Neural progenitor cell (in vitro differentiated cells): Measurements from ENCODE around the gene PRX. TPM values are rescaled to one million over a fixed set of nuclear protein-coding genes. Genes with fewer than 3 reads are reported as not detected.
"Not testable (repeated sequence)": the region's sequence is repeated elsewhere in the genome, so short reads cannot be mapped to it uniquely, and the experiment has no call there.

Experiments
- DNase-seq: peaks from one replicate; pipeline ENCODE4 v3.0.0-alpha.2; 2016; ENCODE audit warnings: low spot score
- H2AFZ ChIP-seq: fragments of 200-600 bp; sonication (generic); replicated peaks from 2 replicates; pipeline ENCODE4 v1.6.1; 2016; ENCODE audit warnings: antibody characterized with exemption
- H3F3A ChIP-seq: fragments of 200-600 bp; sonication (generic); 2 replicates; pipeline ENCODE4 v1.6.1; 2016; ENCODE audit warnings: antibody characterized with exemption, low read depth
- H3K27ac ChIP-seq: fragments of 200-600 bp; sonication (generic); 2 replicates; pipeline ENCODE4 v1.5.1; 2016; ENCODE audit warnings: mild to moderate bottlenecking
- H3K27me3 ChIP-seq: fragments of 200-600 bp; sonication (generic); 2 replicates; pipeline ENCODE4 v1.6.1; 2016; ENCODE audit warnings: mild to moderate bottlenecking, moderate library complexity
- H3K36me3 ChIP-seq: fragments of 200-600 bp; sonication (generic); 2 replicates; pipeline ENCODE4 v1.5.1; 2016
- H3K4me1 ChIP-seq: fragments of 200-600 bp; sonication (generic); 2 replicates; pipeline ENCODE4 v1.6.1; 2016; ENCODE audit warnings: mixed run types
- H3K4me2 ChIP-seq: fragments of 200-600 bp; sonication (generic); 2 replicates; pipeline ENCODE4 v1.6.1; 2016
- H3K4me3 ChIP-seq: fragments of 200-600 bp; sonication (generic); 2 replicates; pipeline ENCODE4 v1.5.1; 2016
- H3K79me2 ChIP-seq: fragments of 200-600 bp; sonication (generic); 2 replicates; pipeline ENCODE4 v1.6.1; 2016; ENCODE audit warnings: low read depth
- H3K9ac ChIP-seq: fragments of 200-600 bp; sonication (generic); 2 replicates; pipeline ENCODE4 v1.6.1; 2016
- H3K9me3 ChIP-seq: fragments of 200-600 bp; sonication (generic); 2 replicates; pipeline ENCODE4 v1.5.1; 2016; ENCODE audit warnings: low read depth
- H4K20me1 ChIP-seq: fragments of 200-600 bp; sonication (generic); 2 replicates; pipeline ENCODE4 v1.6.1; 2016; ENCODE audit warnings: low read depth
- H3K27ac Mint-ChIP-seq: 3 replicates; pipeline ENCODE4 v1.8.0; 2021; ENCODE audit warnings: mixed read lengths
- H3K27me3 Mint-ChIP-seq: 2 replicates; pipeline ENCODE4 v1.8.0; 2022; ENCODE audit warnings: low read depth, mild to moderate bottlenecking, inconsistent platforms, moderate library complexity, mixed read lengths; ENCODE audit not compliant: insufficient read depth
- H3K36me3 Mint-ChIP-seq: 3 replicates; pipeline ENCODE4 v1.8.0; 2021; ENCODE audit warnings: mixed read lengths
- H3K4me1 Mint-ChIP-seq: 3 replicates; pipeline ENCODE4 v1.8.0; 2021; ENCODE audit warnings: mixed read lengths
- H3K4me3 Mint-ChIP-seq: 3 replicates; pipeline ENCODE4 v1.8.0; 2021; ENCODE audit warnings: mild to moderate bottlenecking, moderate library complexity, mixed read lengths
- H3K9me3 Mint-ChIP-seq: 3 replicates; pipeline ENCODE4 v1.8.0; 2020; ENCODE audit warnings: mixed read lengths
- CTCF ChIP-seq: fragments of 200-600 bp; sonication (generic); IDR thresholded peaks from 2 replicates; pipeline ENCODE4 v1.5.1; 2017; ENCODE audit warnings: antibody characterized with exemption, mild to moderate bottlenecking
- EZH2 ChIP-seq: fragments of 200-600 bp; sonication (generic); IDR thresholded peaks from 2 replicates; pipeline ENCODE4 v1.6.1; 2017; ENCODE audit warnings: antibody characterized with exemption, mild to moderate bottlenecking, moderate library complexity
- EZH2phosphoT487 ChIP-seq: fragments of 200-600 bp; sonication (generic); IDR thresholded peaks from 2 replicates; pipeline ENCODE4 v1.6.1; 2017; ENCODE audit warnings: antibody characterized with exemption
- total RNA-seq: library from RNA; depleted of rRNA; stranded (reverse); fragments of >200 nt; gene quantifications from 2 replicates; pipeline ENCODE4 v1.2.3, GENCODE V29; 2015; ENCODE audit warnings: low replicate concordance

PRX gene
- total RNA-seq, 1 donor from 2014 or later, result 1.4 TPM

DNA sequence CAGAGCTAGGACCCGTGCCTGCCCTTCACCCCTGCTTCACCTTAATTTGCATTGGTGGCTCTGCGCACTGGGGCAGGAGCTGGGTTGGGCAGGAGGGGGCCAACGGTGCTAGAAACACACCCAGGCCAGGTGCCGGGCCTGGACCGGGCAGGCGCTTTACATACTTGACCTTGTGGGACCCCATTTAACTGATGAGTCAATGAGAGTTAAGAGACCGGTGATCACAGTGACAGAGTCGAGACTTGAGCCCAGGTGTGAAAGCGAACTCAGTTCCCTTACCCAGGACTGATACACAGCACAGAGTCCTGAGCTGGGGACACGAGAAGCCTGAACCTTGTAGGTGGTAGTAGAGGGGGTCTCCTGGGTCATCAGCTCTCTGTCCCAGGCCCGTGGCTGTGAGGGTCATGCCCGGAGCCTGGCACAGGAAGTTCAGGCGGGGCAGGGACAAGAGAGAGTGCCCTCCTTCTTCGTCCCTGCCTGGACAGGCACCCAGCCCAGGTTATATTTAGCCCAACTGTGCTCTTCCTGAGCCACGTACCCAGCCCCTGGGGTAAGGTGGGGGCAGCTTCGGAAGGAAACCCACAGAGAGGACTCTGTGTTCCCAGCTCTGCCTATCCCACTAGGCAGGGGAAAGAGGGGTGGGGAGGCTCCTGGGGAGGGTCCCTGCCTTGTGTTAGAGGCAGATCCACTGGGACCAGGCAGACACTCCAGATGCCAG is 1.9 kb downstream of the PRX start:
- no peak for TF ChIP-seq CTCF
- no peak for TF ChIP-seq EZH2phosphoT487
- TF ChIP-seq EZH2, result no peak
- H3K27ac Mint-ChIP-seq, result no peak overlapping the region
- Histone ChIP-seq H3K27me3 (no peaks in the 10 kb centered on the region), H3K9me3 (no peaks in the 10 kb centered on the region), H4K20me1 (no peaks in the 10 kb centered on the region), H3K9ac (no peak overlapping the region), H3K4me2 (no peak overlapping the region), H2AFZ (no peak overlapping the region), H3K4me3 (no peak overlapping the region), H3F3A (peaks cover 7% of the 10 kb centered on the region), H3K27ac (no peak overlapping the region), H3K4me1 (peaks cover 15% of the 10 kb centered on the region), H3K36me3 (no peaks in the 10 kb centered on the region), H3K79me2 (no peaks in the 10 kb centered on the region)
- H3K27me3 Mint-ChIP-seq, result no peaks in the 10 kb centered on the region
- no peaks in the 10 kb centered on the region for H3K9me3 Mint-ChIP-seq
- no peak overlapping the region for H3K4me3 Mint-ChIP-seq
- peaks cover 24% of the 10 kb centered on the region for H3K4me1 Mint-ChIP-seq
- no peaks in the 10 kb centered on the region for H3K36me3 Mint-ChIP-seq
- no peak for DNase-seq

- Mint-ChIP-seq H3K9me3 (no peaks in the 10 kb centered on the region), H3K27me3 (peaks cover 3% of the 10 kb centered on the region), H3K4me3 (peak overlapping the region; percentile 33), H3K4me1 (peaks cover 24% of the 10 kb centered on the region), H3K36me3 (no peaks in the 10 kb centered on the region), H3K27ac (no peak overlapping the region)
- Histone ChIP-seq H3K9ac (no peak overlapping the region), H3K27me3 (no peaks in the 10 kb centered on the region), H3K4me2 (no peak overlapping the region), H3K9me3 (no peaks in the 10 kb centered on the region), H3K27ac (no peak overlapping the region), H3K4me3 (no peak overlapping the region), H4K20me1 (no peaks in the 10 kb centered on the region), H3F3A (peaks cover 10% of the 10 kb centered on the region), H3K4me1 (peaks cover 15% of the 10 kb centered on the region), H3K79me2 (no peaks in the 10 kb centered on the region), H3K36me3 (no peaks in the 10 kb centered on the region), H2AFZ (no peak overlapping the region)
- no peak for TF ChIP-seq EZH2phosphoT487
- peak; percentile 73 for DNase-seq
Measured at GRCh38 chr19:40410030-40410389, 3.2 kb downstream of the PRX start.

- H3K79me2 ChIP-seq, H3K27me3 Mint-ChIP-seq, H3K9ac ChIP-seq, H3K36me3 Mint-ChIP-seq, H3K4me3 ChIP-seq, H2AFZ ChIP-seq, H3K9me3 Mint-ChIP-seq, H3K27me3 ChIP-seq, H3K9me3 ChIP-seq, H3K27ac ChIP-seq, H4K20me1 ChIP-seq, H3K4me3 Mint-ChIP-seq, DNase-seq, H3K27ac Mint-ChIP-seq, H3K4me2 ChIP-seq, H3K36me3 ChIP-seq: not testable (repeated sequence)
- Histone ChIP-seq H3K4me1 (peaks cover 16% of the 10 kb centered on the region), H3F3A (peaks cover 22% of the 10 kb centered on the region)
- H3K4me1 Mint-ChIP-seq, result peaks cover 23% of the 10 kb centered on the region
Measured at GRCh38 chr19:40408598-40408925, 4.6 kb downstream of the PRX start.

GRCh38 chr19:40407714-40408597 is 5.2 kb downstream of the PRX start:
- no peaks in the 10 kb centered on the region for H3K36me3 Mint-ChIP-seq

More at GRCh38 chr19:40407714-40408597, 5.2 kb downstream of the PRX start:
- Histone ChIP-seq H3K9ac (no peak overlapping the region), H3K79me2 (no peaks in the 10 kb centered on the region), H3F3A (peaks cover 25% of the 10 kb centered on the region), H3K4me2 (no peak overlapping the region), H4K20me1 (no peaks in the 10 kb centered on the region), H2AFZ (no peak overlapping the region), H3K4me1 (peaks cover 15% of the 10 kb centered on the region), H3K9me3 (no peaks in the 10 kb centered on the region), H3K27ac (no peak overlapping the region), H3K27me3 (no peaks in the 10 kb centered on the region), H3K36me3 (no peaks in the 10 kb centered on the region), H3K4me3 (no peak overlapping the region)
- H3K27ac Mint-ChIP-seq, result no peak overlapping the region
- TF ChIP-seq CTCF (no peak), EZH2phosphoT487 (no peak), EZH2 (no peak)
- peaks cover 3% of the 10 kb centered on the region for H3K27me3 Mint-ChIP-seq
- H3K9me3 Mint-ChIP-seq, result no peaks in the 10 kb centered on the region
- DNase-seq, result no peak
- no peak overlapping the region for H3K4me3 Mint-ChIP-seq
- H3K4me1 Mint-ChIP-seq, result peaks cover 25% of the 10 kb centered on the region
